22Rv1 (cell line): ENCODE measurements around the gene DKC1.

Experiments
- H3K27ac ChIP-seq: fragments of 450-650 bp; 2 replicates; pipeline ENCODE4 v1.5.1; 2017
- ZFX ChIP-seq: fragments of 450-650 bp; IDR thresholded peaks from 2 replicates; pipeline ENCODE4 v1.6.1; 2017; ENCODE audit warnings: antibody characterized with exemption, borderline replicate concordance
- TF ChIP-seq, protein P1 (sequence below): fragments of 450-650 bp; IDR thresholded peaks from 2 replicates; pipeline ENCODE4 v1.5.1; 2017; ENCODE audit warnings: mild to moderate bottlenecking

The DKC1 gene

DNA sequence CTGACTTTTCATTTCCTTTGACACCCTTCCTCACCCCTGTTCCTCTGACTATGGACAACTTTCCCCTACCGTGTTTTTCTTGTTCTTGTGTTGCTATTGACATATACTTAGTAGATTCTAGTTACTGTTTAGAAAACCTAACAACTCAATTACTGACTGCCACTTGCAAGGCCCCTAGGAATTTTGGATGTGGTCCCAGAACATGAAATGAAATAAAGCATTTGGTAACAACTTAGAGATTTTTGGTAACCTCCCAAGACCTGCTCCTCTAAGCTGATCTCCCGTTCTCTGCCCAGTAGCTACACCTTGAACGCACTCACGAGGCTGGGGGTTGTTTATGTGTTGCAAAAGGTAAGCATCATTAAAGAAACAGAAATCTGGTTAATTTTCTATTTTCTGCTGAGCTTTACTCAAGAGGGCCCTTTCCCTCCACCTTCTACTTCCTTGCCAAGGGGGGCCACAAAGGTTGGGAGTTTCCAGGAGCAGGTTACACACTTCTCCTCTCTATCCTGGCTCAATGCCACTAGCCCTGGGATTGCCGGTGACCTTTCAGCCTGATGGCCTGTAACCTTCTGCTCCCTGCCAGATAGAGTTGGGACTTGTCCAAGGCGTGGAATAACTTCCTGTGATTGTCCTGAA lies 32.3 kb upstream of the DKC1 start:
- TF ChIP-seq, protein P1, sequence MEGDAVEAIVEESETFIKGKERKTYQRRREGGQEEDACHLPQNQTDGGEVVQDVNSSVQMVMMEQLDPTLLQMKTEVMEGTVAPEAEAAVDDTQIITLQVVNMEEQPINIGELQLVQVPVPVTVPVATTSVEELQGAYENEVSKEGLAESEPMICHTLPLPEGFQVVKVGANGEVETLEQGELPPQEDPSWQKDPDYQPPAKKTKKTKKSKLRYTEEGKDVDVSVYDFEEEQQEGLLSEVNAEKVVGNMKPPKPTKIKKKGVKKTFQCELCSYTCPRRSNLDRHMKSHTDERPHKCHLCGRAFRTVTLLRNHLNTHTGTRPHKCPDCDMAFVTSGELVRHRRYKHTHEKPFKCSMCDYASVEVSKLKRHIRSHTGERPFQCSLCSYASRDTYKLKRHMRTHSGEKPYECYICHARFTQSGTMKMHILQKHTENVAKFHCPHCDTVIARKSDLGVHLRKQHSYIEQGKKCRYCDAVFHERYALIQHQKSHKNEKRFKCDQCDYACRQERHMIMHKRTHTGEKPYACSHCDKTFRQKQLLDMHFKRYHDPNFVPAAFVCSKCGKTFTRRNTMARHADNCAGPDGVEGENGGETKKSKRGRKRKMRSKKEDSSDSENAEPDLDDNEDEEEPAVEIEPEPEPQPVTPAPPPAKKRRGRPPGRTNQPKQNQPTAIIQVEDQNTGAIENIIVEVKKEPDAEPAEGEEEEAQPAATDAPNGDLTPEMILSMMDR = no peak
- no peak for TF ChIP-seq ZFX
- H3K27ac ChIP-seq = no peak overlapping the region

DNA sequence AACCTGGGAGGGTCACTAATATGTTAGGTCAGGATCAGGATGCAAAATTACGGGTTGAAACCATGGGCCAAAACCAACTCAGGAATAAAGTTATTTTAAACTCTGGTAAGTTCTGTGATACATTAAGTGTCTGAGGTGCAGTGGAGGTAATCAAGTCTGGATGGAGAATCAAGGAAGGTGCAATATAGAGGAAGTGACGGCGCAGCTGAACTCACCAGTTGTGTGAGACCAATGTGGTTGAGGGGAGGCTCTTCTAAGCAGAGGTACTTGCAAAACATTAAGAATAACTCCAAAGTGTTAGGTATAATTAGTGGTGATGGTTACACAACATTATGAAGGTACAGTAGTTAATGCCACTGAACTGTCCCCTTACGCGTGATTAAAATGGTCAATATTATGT lies 31.5 kb upstream of the DKC1 start:
- H3K27ac ChIP-seq = no peak overlapping the region
- no peak for TF ChIP-seq ZFX
- TF ChIP-seq, protein P1 = no peak

DNA sequence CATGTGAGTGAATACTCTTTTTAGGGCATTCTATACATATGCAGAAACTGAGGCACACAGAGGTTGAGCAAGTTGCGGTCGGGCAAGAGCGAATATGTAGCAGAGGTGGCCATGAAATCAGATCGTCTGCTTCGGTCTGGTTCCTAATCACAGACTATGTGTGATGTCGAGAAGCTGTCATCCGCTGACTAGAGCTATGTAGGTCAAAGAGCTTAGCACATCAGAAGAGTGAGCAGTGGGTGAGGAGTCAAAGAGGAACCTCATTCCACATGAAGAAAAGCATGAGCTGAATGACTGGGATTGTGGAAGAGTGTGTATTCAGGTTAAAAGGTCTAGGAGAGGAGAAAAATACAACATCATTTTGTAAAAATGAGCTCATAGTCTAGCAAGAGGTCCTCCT lies 30.8 kb upstream of the DKC1 start:
- H3K27ac ChIP-seq = no peak overlapping the region
- TF ChIP-seq, protein P1 = no peak
- TF ChIP-seq ZFX = no peak

DNA sequence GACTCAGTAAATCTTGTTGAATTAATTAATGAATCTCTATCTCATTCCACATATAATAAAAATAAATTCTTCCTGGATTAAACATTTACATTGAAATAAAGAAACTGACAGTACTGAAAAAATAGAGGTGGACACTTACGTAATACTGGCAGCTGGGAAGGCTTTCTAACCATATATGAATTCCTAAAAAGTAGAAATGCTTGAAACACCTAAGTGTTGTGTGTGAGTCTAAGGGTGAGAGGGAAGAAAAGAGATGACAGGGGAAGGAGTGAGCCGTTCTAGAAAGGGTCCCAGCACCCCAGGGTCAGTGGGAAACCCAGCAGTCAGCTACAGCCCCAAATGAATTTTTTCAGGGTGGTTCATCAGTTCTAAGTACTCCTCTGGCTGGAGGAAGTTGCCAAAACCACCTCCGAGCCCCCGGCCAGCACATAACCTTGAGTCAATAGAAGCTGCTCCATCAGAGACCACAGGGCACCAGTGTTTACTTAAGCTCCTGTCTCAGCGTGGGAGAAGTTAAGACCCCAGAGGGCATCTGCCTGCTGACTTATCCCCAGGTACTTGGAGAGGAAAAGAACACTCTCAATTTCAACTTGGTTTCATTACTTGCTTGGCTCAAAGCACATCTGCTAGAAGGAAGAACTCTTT lies 30.1 kb upstream of the DKC1 start:
- H3K27ac ChIP-seq = no peak overlapping the region
- TF ChIP-seq, protein P1 = no peak
- no peak for TF ChIP-seq ZFX

DNA sequence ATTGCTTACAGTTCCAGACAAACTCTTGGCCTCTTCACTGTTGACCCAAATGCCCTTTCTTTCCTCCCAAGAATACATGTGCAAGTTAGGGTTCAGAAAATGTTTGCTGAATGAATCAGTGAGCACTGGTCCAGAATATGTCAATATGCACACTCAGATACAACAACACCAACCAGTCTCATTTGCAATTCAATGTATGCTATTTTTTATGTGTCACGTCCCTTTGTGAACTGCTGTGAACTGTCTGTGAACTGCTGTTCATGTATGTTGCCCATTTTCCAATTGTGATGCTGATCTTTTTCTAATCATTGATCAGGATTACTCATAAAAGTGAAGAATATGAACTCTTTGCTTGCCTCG lies 29.6 kb upstream of the DKC1 start:
- no peak overlapping the region for H3K27ac ChIP-seq
- TF ChIP-seq, protein P1 = no peak
- no peak for TF ChIP-seq ZFX

DNA sequence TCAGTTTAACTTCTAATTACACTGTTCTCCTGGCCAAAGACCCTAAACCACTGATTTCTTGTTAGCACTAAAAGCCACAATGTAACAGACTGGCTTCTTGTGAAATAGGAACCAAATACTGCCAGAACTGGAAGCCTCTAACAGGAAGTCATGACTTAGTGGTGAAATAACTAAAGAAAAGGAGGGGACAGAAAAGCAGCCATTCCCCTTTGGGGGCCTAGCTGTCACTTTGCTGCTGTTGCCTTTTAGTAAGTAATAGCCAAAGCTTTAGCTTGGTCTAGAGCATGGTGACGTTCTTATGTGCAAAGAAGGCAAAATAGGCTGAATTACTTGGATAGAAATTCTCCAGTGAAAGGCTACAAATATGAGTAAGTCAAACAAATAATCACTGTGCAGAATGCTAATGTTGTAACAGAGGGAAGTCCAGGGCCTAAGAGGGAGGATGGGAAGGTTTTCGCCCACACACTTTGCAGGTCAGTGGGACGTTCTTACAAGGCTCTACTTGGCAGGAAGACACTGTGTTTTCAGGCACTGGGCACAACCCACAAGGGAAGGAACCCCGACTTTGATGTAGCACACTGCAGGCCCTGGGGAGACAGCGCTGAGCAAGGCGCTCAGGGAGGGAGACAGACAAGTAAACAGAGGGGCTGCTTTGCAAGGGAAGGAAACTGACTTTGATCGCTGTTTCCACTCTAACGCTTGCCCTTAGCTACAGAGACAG lies 28.4 kb upstream of the DKC1 start:
- H3K27ac ChIP-seq = no peak overlapping the region
- TF ChIP-seq, protein P1 = no peak
- TF ChIP-seq ZFX = no peak
